ENCODE measurements around the gene JAGN1.

GRCh38 chr3:9863058-9863772, 27.2 kb upstream of the JAGN1 start:
- TF ChIP-seq CTCF (IDR thresholded peaks at IDR 0.05; ENCODE audit: low read depth, low read length) (no peak), EZH2phosphoT487 (IDR thresholded peaks at IDR 0.05; ENCODE audit: low read depth) (no peak)
